Measurements from ENCODE around the gene PKIG. TPM values are rescaled to one million over a fixed set of nuclear protein-coding genes. Genes with fewer than 3 reads are reported as not detected.

PKIG gene
- total and polyA plus RNA-seq, 2 experiments from 2014 or later = 90.4 to 100 TPM

DNA sequence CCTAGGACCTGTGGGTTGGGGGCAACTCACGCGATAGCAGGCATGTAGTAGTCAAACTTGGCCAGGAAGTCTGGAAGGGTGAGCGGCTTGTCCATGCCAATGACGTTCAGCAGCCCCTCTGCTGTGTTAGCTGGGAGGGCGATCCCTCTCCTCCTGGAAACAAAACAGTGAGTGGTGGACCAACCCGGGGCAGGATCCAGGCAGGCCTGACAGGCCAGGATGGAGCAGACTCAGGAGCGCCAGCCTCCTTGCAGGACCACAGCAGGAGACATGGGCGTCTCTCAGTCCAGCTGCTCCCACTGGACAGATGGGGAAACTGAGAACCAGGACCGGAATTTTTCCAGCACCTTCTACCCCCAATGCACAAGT, 46.6 kb downstream of the PKIG start:
- no peak overlapping the region for H3K27ac ChIP-seq
- H3K9me3 ChIP-seq (ENCODE audit: low read depth) = no peaks in the 10 kb centered on the region
- DNase-seq (ENCODE audit: low read depth in 1 of 2, low spot score in 1 of 2) = no peak
- H3K4me1 ChIP-seq (ENCODE audit: low read depth) = no peaks in the 10 kb centered on the region
- no peak overlapping the region for H3K4me3 ChIP-seq
- no peaks in the 10 kb centered on the region for H3K36me3 ChIP-seq
- TF ChIP-seq, protein P1, sequence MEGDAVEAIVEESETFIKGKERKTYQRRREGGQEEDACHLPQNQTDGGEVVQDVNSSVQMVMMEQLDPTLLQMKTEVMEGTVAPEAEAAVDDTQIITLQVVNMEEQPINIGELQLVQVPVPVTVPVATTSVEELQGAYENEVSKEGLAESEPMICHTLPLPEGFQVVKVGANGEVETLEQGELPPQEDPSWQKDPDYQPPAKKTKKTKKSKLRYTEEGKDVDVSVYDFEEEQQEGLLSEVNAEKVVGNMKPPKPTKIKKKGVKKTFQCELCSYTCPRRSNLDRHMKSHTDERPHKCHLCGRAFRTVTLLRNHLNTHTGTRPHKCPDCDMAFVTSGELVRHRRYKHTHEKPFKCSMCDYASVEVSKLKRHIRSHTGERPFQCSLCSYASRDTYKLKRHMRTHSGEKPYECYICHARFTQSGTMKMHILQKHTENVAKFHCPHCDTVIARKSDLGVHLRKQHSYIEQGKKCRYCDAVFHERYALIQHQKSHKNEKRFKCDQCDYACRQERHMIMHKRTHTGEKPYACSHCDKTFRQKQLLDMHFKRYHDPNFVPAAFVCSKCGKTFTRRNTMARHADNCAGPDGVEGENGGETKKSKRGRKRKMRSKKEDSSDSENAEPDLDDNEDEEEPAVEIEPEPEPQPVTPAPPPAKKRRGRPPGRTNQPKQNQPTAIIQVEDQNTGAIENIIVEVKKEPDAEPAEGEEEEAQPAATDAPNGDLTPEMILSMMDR (IDR thresholded peaks at IDR 0.05; ENCODE audit: low read depth, low read length) = no peak
- no peaks in the 10 kb centered on the region for H3K27me3 ChIP-seq

- Histone ChIP-seq H3K4me1 (ENCODE audit: low read depth) (no peaks in the 10 kb centered on the region), H3K36me3 (no peaks in the 10 kb centered on the region), H3K4me3 (no peak overlapping the region), H3K9me3 (ENCODE audit: low read depth) (no peaks in the 10 kb centered on the region), H3K27me3 (no peaks in the 10 kb centered on the region), H3K27ac (no peak overlapping the region)
- DNase-seq (ENCODE audit: low read depth in 1 of 2, low spot score in 1 of 2) = no peak
- TF ChIP-seq, protein P1 (IDR thresholded peaks at IDR 0.05; ENCODE audit: low read depth, low read length) = no peak
Observed at GRCh38 chr20:44629542-44629941, 47.2 kb downstream of the PKIG start.

- H3K27ac ChIP-seq = no peak overlapping the region
Observed at GRCh38 chr20:44630297-44630696, 47.9 kb downstream of the PKIG start.

DNA sequence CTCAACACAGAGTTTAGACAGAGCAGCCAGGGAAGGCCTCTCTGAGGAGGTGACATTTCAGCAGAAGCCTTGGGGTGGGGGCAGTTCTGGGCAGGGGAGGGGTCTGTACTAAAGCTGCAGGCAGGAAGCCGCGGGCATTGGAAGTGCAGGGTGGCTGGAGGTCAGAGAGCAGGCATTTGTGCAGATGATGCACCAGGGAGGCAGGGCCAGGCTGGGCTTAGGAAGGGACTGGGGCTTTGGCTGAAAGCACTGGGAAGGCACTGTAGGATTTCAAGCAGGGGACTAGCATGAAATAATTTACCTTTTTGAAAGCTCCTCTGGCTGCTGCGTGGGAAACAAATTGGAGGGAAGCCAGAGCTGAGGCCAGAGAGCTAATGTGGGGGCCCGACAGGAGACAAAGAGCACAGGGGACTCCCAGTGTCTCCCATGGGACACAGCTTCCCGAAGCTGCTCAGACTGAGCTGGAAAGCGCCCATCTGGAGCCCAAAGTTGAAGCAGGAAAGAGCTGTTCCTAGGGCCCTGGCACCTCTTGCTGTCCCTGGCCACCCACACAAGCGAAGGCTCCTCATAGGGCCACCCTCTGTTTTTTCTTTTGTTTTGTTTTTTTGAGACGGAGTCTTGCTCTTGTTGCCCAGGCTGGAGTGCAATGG, 49.8 kb downstream of the PKIG start:
- no peaks in the 10 kb centered on the region for H3K36me3 ChIP-seq
- H3K27me3 ChIP-seq = no peaks in the 10 kb centered on the region
- H3K4me1 ChIP-seq (ENCODE audit: low read depth) = no peaks in the 10 kb centered on the region
- no peak for DNase-seq (ENCODE audit: low read depth in 1 of 2, low spot score in 1 of 2)
- no peak overlapping the region for H3K27ac ChIP-seq
- TF ChIP-seq, protein P1 (IDR thresholded peaks at IDR 0.05; ENCODE audit: low read depth, low read length) = no peak
- no peaks in the 10 kb centered on the region for H3K9me3 ChIP-seq (ENCODE audit: low read depth)
- no peak overlapping the region for H3K4me3 ChIP-seq

More at GRCh38 chr20:44630297-44630696, 47.9 kb downstream of the PKIG start:
- Histone ChIP-seq H3K4me1 (ENCODE audit: low read depth) (no peaks in the 10 kb centered on the region), H3K9me3 (ENCODE audit: low read depth) (no peaks in the 10 kb centered on the region), H3K4me3 (no peak overlapping the region), H3K27me3 (no peaks in the 10 kb centered on the region), H3K36me3 (no peaks in the 10 kb centered on the region)
- no peak for DNase-seq (ENCODE audit: low read depth in 1 of 2, low spot score in 1 of 2)
- TF ChIP-seq, protein P1 (IDR thresholded peaks at IDR 0.05; ENCODE audit: low read depth, low read length) = no peak

DNA sequence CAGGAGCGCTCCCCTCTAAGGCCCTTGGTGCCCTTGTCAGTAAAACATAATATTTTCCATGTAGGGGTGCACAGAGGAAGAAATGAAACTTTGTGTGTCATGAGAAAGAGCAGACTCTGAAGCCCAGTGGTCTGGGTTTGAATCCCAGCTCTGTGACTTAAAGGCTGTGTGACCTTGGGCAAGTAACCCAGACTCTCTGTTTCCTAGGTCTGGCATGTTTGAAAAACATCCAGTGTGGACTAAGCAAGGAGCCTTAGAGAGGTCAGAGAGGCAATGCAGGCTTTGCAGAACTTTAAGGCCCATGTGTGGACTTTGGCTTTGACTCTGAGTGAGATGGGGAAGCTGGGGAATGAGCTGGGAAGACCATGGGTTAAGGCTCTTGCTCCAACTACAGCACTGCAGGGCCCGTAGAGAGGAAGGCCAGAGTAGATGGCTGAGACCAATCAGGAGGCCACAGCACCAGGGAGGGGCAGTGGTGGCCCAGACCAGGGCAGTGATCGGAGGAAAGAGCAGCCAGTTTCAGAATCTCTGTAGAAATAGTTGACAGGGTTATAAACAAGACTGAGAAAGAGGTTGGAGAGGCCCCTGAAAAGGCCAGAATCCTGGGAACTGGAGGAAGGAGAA, 50.9 kb downstream of the PKIG start:
- TF ChIP-seq, protein P1 (IDR thresholded peaks at IDR 0.05; ENCODE audit: low read depth, low read length) = no peak
- no peak for DNase-seq (ENCODE audit: low read depth in 1 of 2, low spot score in 1 of 2)
- H3K36me3 ChIP-seq = no peaks in the 10 kb centered on the region
- no peak overlapping the region for H3K27ac ChIP-seq
- no peaks in the 10 kb centered on the region for H3K9me3 ChIP-seq (ENCODE audit: low read depth)
- H3K27me3 ChIP-seq = no peaks in the 10 kb centered on the region
- H3K4me3 ChIP-seq = no peak overlapping the region
- no peaks in the 10 kb centered on the region for H3K4me1 ChIP-seq (ENCODE audit: low read depth)
